ENCODE results near the gene TAOK1. TPM values are rescaled to one million over a fixed set of nuclear protein-coding genes. Genes with fewer than 3 reads are reported as not detected.
A peak's percentile ranks its signal among the peaks of the same experiment; 100 is the strongest.

TAOK1 gene
- total RNA-seq, 1 donor from 2014 or later: 81.1 TPM

DNA sequence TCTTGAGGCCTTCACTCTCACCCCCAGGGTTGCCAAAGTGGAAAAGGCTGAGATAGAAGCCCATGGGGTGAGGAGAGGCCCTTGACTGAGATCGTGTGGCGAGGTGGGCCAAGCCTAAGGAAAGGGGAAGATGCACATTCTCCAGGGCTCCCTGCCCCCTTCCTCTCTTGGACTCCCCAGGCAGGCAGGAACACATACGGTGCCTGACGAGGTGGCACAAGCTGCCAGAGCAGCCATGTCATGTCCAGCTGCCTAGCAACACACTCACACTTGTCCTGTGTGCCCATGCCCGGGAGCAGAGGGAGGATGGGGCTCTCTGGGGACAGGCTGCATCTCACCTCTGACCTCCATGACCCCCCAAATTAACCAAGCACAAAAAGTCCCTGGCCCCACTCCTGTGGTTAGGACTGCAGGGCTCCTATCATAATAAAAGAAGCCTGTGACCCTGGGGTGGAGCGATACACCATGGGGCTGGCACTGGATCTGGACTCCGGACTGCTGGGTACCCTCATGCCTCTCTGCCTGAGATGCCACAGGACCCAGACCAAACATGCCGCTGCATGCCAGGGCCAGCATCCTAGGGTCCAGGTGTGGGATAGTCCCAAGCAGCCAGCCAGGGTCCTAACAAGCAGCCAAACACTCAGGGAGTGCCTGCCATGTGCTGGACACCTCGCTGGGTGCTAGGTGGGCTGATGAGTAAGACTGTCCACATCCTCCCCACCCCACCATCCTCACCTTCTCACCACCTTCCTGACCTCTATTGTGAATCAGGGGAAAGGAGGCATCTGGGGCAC lies 196.7 kb downstream of the TAOK1 start:
- no peak for DNase-seq (ENCODE audit: extremely low spot score, unreplicated experiment)
- peak overlapping the region; percentile 86 for H3K27ac Mint-ChIP-seq (ENCODE audit: unreplicated experiment)
- no peaks in the 10 kb centered on the region for H3K27me3 Mint-ChIP-seq (ENCODE audit: unreplicated experiment)
- H3K36me3 Mint-ChIP-seq (ENCODE audit: unreplicated experiment): peaks cover 4% of the 10 kb centered on the region
- H3K4me1 Mint-ChIP-seq (ENCODE audit: unreplicated experiment): peaks cover 62% of the 10 kb centered on the region
- no peaks in the 10 kb centered on the region for H3K9me3 Mint-ChIP-seq (ENCODE audit: unreplicated experiment)
- no peak overlapping the region for H3K4me3 Mint-ChIP-seq (ENCODE audit: unreplicated experiment)
- TF ChIP-seq, protein P1, sequence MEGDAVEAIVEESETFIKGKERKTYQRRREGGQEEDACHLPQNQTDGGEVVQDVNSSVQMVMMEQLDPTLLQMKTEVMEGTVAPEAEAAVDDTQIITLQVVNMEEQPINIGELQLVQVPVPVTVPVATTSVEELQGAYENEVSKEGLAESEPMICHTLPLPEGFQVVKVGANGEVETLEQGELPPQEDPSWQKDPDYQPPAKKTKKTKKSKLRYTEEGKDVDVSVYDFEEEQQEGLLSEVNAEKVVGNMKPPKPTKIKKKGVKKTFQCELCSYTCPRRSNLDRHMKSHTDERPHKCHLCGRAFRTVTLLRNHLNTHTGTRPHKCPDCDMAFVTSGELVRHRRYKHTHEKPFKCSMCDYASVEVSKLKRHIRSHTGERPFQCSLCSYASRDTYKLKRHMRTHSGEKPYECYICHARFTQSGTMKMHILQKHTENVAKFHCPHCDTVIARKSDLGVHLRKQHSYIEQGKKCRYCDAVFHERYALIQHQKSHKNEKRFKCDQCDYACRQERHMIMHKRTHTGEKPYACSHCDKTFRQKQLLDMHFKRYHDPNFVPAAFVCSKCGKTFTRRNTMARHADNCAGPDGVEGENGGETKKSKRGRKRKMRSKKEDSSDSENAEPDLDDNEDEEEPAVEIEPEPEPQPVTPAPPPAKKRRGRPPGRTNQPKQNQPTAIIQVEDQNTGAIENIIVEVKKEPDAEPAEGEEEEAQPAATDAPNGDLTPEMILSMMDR (IDR thresholded peaks at IDR 0.05): no peak

DNA sequence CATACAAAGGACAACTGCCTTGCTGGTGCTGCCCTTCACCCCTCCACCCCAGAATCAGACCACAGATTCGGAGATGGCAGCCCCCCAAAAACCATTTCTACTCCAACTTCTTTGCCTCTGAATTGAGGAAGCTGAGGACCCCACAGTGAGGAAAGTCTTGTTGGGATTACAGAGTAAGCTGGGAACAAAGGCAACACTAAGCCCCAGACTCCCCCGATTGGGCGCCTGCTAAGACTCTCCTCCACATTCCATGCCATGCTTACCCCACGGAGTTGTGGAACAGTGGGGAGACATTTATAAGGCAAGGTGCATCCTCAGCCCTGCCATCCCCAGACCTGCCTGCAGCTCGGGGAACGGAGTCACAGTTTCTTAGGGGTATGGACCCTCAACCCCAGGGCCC lies 197.4 kb downstream of the TAOK1 start:
- Mint-ChIP-seq H3K4me1 (ENCODE audit: unreplicated experiment) (peaks cover 69% of the 10 kb centered on the region), H3K27me3 (ENCODE audit: unreplicated experiment) (no peaks in the 10 kb centered on the region), H3K36me3 (ENCODE audit: unreplicated experiment) (no peaks in the 10 kb centered on the region)

DNA sequence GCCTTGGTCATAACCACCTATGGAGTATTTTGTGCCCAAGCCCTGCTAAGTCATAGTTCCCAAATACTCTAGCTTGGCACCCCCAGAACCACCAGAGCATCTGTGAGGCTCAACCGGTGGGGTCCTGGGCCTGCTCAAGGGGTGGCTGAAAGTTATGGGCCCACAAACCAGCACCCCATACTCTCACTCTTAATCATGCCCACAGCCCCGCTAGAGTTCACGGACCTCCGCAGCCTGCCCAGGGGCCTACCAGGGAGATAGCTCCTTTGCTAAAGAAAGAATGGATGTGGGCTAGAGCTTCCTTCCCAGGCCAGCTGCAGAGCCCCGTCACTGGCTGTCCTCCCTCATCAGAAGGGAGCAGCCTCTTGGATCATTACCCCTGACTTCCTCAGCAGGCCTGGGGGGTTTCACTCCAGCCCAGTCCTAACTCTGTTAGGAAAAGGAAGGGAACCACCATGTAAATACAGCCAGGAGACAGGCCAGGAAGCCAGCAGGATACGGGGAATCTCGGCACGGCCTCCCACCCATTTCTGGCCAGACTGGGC lies 197.9 kb downstream of the TAOK1 start:
- no peaks in the 10 kb centered on the region for H3K36me3 Mint-ChIP-seq (ENCODE audit: unreplicated experiment)
- TF ChIP-seq, protein P1 (IDR thresholded peaks at IDR 0.05): no peak
- peak overlapping the region; percentile 84 for H3K4me3 Mint-ChIP-seq (ENCODE audit: unreplicated experiment)
- peak overlapping the region; percentile 86 for H3K27ac Mint-ChIP-seq (ENCODE audit: unreplicated experiment)
- no peak for DNase-seq (ENCODE audit: extremely low spot score, unreplicated experiment)
- no peaks in the 10 kb centered on the region for H3K27me3 Mint-ChIP-seq (ENCODE audit: unreplicated experiment)
- H3K4me1 Mint-ChIP-seq (ENCODE audit: unreplicated experiment): peaks cover 72% of the 10 kb centered on the region
- H3K9me3 Mint-ChIP-seq (ENCODE audit: unreplicated experiment): no peaks in the 10 kb centered on the region

More for the DNA sequence above, 197.4 kb downstream of the TAOK1 start:
- TF ChIP-seq, protein P1 (IDR thresholded peaks at IDR 0.05): no peak
- DNase-seq (ENCODE audit: extremely low spot score, unreplicated experiment): no peak
- Mint-ChIP-seq H3K4me3 (ENCODE audit: unreplicated experiment) (peak overlapping the region; percentile 84), H3K27ac (ENCODE audit: unreplicated experiment) (peak overlapping the region; percentile 86), H3K9me3 (ENCODE audit: unreplicated experiment) (no peaks in the 10 kb centered on the region)

DNA sequence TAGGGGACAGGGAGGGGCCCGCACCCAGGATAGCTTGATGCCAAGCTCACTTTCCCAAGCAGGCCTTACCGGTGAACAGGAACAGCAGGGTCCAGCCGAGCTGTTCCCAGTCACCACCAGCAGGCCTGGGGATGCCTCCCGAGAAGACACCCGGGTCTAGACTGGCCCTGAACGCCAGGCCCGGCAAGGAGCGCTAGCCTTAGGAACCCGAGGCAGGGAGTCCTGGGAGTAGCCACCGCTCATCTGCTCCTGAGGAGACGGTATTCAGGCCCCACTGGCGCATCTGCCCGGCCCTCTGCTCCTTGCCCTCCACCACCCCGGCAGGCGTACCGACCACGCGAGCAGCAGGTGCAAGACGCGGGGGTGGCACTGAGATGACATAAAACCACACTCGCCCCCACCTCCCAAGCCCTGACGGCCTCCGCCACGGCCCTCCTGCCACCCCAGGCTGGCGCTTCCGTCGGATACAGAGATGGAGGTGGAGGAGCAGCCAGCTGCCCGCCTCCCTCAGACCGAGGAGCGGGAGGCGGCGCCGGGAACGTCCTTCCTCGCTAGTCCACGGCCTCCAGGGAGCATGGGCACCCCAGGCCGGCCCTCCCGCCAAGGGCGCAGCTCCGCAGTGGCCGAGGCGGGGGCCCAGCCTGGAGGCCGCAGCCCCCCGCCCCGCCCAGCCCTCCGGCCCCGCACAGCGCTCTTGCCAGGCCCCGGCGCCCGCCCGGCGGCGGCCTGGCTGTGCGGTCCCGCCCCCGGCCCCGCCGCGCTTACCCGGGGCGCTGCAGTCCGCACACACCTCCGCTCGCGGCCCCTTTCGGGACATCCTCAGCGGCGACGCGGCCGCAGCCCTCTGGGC lies 198.6 kb downstream of the TAOK1 start:
- Mint-ChIP-seq H3K4me3 (ENCODE audit: unreplicated experiment) (peak overlapping the region; percentile 84), H3K9me3 (ENCODE audit: unreplicated experiment) (no peaks in the 10 kb centered on the region), H3K36me3 (ENCODE audit: unreplicated experiment) (no peaks in the 10 kb centered on the region), H3K4me1 (ENCODE audit: unreplicated experiment) (peaks cover 68% of the 10 kb centered on the region), H3K27ac (ENCODE audit: unreplicated experiment) (peak overlapping the region; percentile 86), H3K27me3 (ENCODE audit: unreplicated experiment) (no peaks in the 10 kb centered on the region)
- no peak for DNase-seq (ENCODE audit: extremely low spot score, unreplicated experiment)
- TF ChIP-seq, protein P1 (IDR thresholded peaks at IDR 0.05): no peak

All from osteocyte (in vitro differentiated cells).